ENCODE data around the gene SLC51A.

DNA sequence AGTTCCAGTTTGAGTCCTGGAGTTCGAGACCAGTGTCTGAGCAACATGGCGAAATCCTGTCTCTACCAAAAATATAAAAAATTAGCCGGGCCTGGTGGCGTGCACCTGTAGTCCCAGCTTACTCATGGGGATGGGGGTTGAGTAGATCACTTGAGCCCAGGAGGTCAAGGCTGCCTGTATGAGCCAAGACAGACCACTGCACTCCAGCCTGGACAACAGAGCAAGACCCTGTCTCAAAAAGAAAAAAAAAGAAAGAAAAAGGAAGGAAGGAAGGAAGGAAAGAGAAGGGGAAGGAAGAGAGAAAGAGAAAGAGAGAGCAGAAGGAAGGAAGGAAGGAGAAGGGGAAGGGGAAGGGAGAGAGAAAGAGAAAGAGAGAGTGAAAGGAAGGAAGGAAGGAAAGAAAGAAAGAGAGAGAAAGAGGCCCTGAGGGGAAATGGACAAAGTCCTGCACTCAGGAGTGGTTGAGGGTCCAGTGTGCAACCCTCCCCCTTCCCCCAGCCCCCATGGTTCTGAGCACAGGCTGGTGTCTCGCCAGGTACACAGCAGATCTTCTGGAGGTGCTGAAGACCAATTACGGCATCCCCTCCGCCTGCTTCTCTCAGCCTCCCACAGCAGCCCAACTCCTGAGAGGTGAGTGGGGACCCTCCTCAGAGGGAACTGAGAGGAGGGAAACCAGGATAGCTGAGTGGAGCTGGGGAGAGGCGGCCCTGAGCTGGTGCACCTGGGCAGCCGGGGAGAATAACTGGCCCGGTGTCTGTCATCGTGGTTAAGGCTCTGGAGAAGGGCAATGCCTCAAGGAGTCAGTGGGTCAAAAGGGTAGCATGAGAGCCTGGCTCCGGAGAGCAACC is 1.2 kb downstream of the SLC51A start:
- TF ChIP-seq, protein P1, sequence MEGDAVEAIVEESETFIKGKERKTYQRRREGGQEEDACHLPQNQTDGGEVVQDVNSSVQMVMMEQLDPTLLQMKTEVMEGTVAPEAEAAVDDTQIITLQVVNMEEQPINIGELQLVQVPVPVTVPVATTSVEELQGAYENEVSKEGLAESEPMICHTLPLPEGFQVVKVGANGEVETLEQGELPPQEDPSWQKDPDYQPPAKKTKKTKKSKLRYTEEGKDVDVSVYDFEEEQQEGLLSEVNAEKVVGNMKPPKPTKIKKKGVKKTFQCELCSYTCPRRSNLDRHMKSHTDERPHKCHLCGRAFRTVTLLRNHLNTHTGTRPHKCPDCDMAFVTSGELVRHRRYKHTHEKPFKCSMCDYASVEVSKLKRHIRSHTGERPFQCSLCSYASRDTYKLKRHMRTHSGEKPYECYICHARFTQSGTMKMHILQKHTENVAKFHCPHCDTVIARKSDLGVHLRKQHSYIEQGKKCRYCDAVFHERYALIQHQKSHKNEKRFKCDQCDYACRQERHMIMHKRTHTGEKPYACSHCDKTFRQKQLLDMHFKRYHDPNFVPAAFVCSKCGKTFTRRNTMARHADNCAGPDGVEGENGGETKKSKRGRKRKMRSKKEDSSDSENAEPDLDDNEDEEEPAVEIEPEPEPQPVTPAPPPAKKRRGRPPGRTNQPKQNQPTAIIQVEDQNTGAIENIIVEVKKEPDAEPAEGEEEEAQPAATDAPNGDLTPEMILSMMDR (IDR thresholded peaks at IDR 0.05): no peak
- TF ChIP-seq POLR2A (IDR thresholded peaks at IDR 0.05) (no peak), POLR2AphosphoS5 (IDR thresholded peaks at IDR 0.05) (no peak)
